ENCODE data around the gene GPATCH1. TPM values are rescaled to one million over a fixed set of nuclear protein-coding genes. Genes with fewer than 3 reads are reported as not detected.

GPATCH1 gene
- total and polyA plus RNA-seq, 2 of the 13 experiments (the other 11 are each of a cell fraction or from before 2014, with no cell fraction given), result 6.8 to 6.9 TPM

DNA sequence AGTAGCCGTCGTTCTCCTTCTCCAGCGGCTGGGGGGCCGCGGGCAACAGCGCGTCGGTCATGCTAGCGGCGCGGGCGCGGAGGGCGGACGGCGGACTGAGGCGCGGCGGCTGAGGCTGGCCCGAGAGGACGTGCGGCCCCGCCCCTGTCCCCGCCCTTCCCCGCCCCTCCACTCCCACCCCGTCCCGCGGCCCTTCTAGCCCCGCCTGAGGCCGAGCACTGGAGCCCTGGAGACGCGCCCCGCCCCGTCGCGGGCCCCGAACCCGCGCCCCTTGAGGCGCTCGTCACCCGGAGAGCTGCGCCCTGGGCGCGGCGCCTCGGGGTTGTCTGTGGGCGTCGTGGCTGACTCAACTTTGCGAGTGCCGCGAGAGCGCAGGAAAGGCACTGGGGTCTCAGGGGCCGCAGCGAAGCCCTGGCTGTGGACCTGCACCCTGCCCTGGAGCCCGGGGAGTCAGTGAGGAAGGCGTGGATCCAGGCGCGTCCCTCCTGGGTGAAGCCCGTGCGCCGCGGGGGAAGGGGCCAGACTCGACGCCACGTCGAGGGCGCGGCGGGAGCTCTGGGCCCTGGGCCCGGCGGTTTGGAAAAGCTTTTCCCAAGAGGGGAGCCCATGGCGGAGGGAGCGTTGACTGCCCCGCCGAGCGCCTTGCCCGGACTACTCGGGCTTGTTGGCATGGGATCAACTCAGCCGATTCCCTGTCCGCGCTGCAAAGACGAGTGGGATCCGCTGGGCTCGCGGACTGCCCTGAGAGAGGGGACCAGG, 16.0 kb upstream of the GPATCH1 start, which contains the start of gene RHPN2 (continued):
- no peak for TF ChIP-seq ZNF33B (CRISPR knock-in tag; IDR thresholded peaks at IDR 0.05)
- TF ChIP-seq, protein P1, sequence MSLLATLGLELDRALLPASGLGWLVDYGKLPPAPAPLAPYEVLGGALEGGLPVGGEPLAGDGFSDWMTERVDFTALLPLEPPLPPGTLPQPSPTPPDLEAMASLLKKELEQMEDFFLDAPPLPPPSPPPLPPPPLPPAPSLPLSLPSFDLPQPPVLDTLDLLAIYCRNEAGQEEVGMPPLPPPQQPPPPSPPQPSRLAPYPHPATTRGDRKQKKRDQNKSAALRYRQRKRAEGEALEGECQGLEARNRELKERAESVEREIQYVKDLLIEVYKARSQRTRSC (CRISPR knock-in tag; IDR thresholded peaks at IDR 0.05; ENCODE audit: low read depth), result no peak
- TF ChIP-seq FOXC1 (CRISPR knock-in tag; IDR thresholded peaks at IDR 0.05; ENCODE audit: borderline replicate concordance), result no peak
- TF ChIP-seq NBN (conservative IDR thresholded peaks at IDR 0.05), result no peak
- no peak; the same call in 1 of the 2 replicates for TF ChIP-seq KDM2A (CRISPR knock-in tag; IDR thresholded peaks at IDR 0.05; ENCODE audit: borderline replicate concordance, low read depth)
- TF ChIP-seq, protein P2, sequence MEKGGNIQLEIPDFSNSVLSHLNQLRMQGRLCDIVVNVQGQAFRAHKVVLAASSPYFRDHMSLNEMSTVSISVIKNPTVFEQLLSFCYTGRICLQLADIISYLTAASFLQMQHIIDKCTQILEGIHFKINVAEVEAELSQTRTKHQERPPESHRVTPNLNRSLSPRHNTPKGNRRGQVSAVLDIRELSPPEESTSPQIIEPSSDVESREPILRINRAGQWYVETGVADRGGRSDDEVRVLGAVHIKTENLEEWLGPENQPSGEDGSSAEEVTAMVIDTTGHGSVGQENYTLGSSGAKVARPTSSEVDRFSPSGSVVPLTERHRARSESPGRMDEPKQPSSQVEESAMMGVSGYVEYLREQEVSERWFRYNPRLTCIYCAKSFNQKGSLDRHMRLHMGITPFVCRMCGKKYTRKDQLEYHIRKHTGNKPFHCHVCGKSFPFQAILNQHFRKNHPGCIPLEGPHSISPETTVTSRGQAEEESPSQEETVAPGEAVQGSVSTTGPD (CRISPR knock-in tag; IDR thresholded peaks at IDR 0.05), result no peak
- TF ChIP-seq ZBTB42 (CRISPR knock-in tag; IDR thresholded peaks at IDR 0.05), result no peak
- TF ChIP-seq PPARG (CRISPR knock-in tag; conservative IDR thresholded peaks at IDR 0.05), result 0 out of 2 replicates have a peak, but pooled peaks have one; percentile 22
- TF ChIP-seq, protein P3, sequence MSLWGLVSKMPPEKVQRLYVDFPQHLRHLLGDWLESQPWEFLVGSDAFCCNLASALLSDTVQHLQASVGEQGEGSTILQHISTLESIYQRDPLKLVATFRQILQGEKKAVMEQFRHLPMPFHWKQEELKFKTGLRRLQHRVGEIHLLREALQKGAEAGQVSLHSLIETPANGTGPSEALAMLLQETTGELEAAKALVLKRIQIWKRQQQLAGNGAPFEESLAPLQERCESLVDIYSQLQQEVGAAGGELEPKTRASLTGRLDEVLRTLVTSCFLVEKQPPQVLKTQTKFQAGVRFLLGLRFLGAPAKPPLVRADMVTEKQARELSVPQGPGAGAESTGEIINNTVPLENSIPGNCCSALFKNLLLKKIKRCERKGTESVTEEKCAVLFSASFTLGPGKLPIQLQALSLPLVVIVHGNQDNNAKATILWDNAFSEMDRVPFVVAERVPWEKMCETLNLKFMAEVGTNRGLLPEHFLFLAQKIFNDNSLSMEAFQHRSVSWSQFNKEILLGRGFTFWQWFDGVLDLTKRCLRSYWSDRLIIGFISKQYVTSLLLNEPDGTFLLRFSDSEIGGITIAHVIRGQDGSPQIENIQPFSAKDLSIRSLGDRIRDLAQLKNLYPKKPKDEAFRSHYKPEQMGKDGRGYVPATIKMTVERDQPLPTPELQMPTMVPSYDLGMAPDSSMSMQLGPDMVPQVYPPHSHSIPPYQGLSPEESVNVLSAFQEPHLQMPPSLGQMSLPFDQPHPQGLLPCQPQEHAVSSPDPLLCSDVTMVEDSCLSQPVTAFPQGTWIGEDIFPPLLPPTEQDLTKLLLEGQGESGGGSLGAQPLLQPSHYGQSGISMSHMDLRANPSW (CRISPR knock-in tag; IDR thresholded peaks at IDR 0.05; ENCODE audit: borderline replicate concordance), result no peak
- 0 out of 2 replicates have a peak, but pooled peaks have one; percentile 56 for TF ChIP-seq CBFB (CRISPR knock-in tag; IDR thresholded peaks at IDR 0.05)
- peak; percentile 28; the same call in 1 of the 2 replicates for TF ChIP-seq ZNF431 (CRISPR knock-in tag; IDR thresholded peaks at IDR 0.05; ENCODE audit: borderline replicate concordance, low read depth)
- TF ChIP-seq GPBP1L1 (CRISPR knock-in tag; IDR thresholded peaks at IDR 0.05), result no peak
- TF ChIP-seq RAD51 (IDR thresholded peaks at IDR 0.05; ENCODE audit: borderline replicate concordance), result no peak
- no peak for TF ChIP-seq KAT8 (CRISPR knock-in tag; IDR thresholded peaks at IDR 0.05)
- TF ChIP-seq ZNF687 (CRISPR knock-in tag; IDR thresholded peaks at IDR 0.05), result peak; percentile 77
- TF ChIP-seq THAP11 (CRISPR knock-in tag; IDR thresholded peaks at IDR 0.05), result no peak
- TF ChIP-seq ZNF382 (CRISPR knock-in tag; IDR thresholded peaks at IDR 0.05; ENCODE audit: borderline replicate concordance), result no peak
